Anterior cingulate cortex (tissue), 58 donors: ENCODE results near the gene METTL13.

ENCODE experiments used
- DNase-seq, 58 donors: peaks; one replicate each; lab custom pipeline; 2025; lab: John Stamatoyannopoulos, UW

Gene METTL13, protein sequence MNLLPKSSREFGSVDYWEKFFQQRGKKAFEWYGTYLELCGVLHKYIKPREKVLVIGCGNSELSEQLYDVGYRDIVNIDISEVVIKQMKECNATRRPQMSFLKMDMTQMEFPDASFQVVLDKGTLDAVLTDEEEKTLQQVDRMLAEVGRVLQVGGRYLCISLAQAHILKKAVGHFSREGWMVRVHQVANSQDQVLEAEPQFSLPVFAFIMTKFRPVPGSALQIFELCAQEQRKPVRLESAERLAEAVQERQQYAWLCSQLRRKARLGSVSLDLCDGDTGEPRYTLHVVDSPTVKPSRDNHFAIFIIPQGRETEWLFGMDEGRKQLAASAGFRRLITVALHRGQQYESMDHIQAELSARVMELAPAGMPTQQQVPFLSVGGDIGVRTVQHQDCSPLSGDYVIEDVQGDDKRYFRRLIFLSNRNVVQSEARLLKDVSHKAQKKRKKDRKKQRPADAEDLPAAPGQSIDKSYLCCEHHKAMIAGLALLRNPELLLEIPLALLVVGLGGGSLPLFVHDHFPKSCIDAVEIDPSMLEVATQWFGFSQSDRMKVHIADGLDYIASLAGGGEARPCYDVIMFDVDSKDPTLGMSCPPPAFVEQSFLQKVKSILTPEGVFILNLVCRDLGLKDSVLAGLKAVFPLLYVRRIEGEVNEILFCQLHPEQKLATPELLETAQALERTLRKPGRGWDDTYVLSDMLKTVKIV

GRCh38 chr1:171781176-171781875, at the start of gene METTL13:
METTL13 (plus strand) TSS chr1:171781660; CDS start chr1:171781968, 308 bp downstream.
- DNase-seq = peak; percentile 85 to 100 (median 99)

- DNase-seq = no peak
Observed at GRCh38 chr1:171736196-171736595, 45.3 kb upstream of the METTL13 start.

DNA sequence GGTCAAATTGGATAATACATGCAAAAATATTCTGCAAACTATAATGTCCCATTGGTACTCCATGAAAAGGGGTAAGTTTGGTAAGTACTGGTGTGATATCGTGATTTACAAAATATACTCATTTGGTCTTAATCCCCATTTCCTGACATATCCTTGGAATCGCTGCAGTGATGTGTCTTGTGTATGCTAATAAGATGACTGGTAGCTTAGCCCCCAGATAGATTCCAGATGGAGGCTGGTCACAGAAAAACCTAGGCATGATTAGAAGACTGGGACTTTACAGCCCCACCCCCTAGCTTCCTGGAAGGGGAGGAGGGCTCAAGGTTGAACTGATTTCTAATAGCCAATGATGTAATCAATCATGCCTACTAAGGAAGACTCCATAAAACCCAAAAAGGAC, 42.5 kb upstream of the METTL13 start:
- DNase-seq = no peak

DNA sequence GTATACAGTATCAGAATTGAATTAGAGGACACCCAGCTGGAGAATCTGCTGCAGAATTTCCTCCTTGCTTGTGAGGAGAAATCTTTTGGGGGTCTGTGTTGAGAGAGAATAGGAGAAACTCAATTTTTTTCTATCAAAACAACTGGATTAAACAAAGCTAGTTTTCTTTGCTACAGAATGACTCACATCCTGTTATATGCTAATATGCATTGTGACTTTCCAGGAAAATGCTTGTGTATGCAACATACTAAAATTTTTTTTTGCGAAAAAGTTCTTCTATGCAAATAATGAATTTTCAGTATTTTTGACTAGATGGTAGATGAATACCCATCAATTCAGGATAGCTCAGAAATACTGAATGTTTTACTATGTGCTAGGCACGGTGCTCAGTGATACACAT, 41.8 kb upstream of the METTL13 start:
- DNase-seq = no peak

GRCh38 chr1:171740356-171740863, 41.0 kb upstream of the METTL13 start:
- DNase-seq = no peak

DNA sequence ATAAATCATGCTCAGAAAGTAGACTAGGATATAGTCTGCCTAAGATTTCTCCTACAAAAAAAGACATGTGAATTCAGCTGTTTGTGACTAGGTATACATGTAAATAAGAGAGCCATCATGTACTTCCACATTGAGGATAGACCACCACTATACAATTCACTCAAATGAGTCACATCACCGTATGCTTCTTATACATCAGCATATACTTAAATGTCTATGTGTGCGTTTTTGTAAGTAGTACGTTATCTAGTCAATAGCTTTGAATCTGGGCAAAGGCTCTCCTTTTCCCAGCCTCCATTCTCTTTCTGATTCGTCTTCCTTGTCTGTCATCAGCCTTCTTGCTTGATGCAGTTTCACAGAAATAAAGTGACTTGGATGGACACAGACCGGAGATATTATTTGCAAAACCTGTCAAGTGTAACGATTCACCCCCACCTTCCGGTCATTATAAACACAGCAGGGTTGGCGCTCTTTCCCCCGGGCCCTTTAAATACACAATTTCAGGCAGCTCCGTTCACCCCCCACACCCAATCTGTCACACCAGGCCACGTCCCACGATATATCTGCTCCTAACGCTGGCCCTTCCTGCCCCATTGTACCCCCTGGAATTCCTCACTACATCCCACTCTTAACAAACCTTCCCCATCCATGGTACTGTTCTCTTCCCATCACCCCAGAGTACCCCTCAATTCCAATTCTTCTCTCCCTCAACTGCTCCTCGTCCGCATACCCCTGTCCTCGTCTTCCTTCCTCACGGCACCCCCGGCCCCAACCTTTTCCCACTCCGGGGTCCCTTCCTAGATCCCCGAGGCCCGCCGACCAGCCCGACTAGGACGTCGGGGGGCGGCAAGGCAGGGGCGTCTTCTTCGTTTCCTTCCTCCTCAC, 40.2 kb upstream of the METTL13 start:
- peak in 40 of 58 donors; percentile 1 to 60 (median 26) for DNase-seq

DNA sequence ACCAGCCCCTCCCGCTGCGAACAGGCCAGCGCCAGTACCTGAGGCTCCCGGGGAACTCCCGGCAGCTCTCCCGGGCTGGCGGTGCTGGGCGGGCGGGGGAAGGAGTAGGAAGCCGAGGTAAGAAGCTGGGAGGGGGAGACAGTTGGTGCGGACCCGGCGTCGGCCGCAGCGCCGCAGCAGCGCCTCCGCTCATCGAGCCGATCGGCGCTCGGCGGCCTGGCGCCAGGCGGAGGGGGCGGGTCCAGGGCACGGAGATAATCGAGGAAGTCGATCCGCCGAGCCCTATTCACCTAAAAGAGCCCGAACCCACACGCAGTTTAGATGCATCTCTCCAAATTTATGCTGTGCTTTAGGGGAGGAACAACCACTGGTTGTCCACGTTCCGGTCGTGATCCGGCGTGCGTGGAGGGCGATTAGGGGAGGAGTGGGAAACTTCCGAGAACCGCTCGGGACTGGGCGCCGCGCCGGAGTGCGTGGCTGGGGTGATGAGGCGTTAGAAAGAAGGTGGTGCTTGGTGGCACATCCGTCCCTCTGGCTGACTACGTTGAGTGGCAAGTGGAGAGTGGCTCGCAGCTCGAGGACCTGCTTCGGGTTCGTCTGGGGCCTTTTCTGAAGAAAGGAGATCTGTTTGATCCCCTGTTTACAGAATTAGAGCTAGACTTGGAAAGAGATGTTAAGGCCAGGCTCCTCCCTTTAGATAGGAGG, 39.4 kb upstream of the METTL13 start, which contains the start of gene VAMP4:
TSS of gene VAMP4 (minus strand) at position 194 of the 705 bp plus-strand sequence. CDS start 3,651 bp downstream, outside the sequence.
- DNase-seq = peak; percentile 10 to 93 (median 84)

DNA sequence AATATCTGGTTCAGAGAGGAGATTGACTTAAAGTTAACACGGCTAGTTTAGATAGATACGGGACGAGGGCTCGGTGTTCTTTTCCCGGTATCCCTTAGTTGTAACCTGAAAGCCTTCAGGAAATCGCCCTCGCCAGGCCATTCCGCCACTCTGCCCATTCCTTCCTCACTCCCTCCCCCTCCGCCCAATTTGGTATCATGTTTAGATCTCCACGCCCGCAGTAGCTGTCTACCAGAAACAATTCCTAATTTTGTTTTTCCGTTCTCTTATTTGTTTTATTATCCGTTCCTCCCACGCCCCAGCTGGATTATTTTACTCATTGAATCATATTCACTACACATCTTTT, 38.9 kb upstream of the METTL13 start:
- DNase-seq = peak in 35 of 58 donors; percentile 4 to 71 (median 34)

DNA sequence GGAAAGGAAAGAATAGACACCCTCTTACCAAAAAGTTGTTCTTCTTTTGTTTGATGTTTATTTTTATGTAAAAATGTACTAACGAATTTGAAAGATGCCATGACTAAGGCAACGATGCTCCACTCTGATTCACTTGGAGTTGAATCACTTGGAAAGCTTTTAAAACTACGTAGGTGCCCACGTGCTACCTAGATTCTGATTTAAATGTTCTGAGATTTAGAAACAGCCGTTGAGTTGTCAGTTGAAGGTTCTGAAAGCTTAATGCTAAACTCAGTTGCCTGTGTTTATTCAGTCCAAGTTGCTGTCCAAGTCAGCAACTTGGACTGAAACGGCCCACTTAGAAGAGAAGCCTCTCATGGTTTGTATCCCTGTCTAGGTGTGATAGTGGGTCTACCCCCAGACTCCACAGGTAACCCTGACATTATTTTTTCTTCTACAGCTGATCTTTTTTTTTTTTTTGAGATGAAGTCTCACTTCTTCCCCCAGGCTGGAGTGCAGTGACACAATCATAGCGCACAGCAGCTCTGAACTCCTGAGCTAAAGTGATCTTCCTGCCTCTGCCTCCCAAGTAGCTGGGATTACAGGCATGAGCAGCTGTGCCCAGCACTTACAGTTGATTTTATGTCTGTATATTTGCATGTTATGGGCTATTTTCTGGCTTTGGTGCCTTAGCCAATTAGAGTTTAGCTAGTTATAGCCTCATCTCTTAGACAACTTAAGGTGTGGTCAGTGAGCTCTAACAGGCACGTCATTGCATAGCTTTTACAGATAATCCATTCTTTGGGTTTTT, 38.2 kb upstream of the METTL13 start:
- peak in 5 of 58 donors; percentile 1 to 8 (median 2) for DNase-seq

DNA sequence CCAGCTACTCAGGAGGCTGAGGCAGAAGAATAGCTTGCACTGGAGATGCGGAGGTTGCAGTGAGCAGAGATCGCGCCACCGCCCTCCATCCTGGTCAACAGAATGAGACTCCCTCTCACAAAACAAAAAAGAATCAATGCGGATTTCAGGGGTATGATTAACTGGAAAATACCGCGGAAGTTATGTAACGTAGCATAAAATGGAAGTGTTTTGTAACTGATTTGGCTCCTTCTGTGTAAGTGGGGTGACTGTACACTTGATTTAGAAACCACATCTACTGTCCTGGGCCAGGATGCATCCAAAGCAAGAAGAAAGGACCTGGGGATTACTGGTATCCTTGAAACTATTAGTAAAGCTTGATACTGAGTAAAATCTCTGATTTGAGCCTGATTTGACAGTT, 36.5 kb upstream of the METTL13 start:
- no peak for DNase-seq

DNA sequence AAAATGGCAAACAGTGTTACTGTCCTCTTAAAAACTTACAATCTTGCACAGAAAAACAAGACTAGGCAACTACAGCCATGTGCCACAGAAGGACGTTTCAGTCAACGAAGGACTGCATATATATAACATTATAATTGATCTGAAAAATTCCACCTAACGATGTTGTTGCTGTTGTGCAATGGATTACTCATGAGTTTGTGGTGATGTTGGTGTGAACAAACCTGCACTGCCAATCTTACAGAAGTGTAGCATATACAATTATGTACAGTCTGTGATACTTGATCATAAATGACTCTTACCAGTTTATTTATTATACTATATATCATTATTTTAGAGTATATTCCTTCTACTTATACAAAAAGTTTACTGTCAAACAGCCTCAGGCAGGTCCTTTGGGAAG, 32.8 kb upstream of the METTL13 start:
- DNase-seq = no peak

DNA sequence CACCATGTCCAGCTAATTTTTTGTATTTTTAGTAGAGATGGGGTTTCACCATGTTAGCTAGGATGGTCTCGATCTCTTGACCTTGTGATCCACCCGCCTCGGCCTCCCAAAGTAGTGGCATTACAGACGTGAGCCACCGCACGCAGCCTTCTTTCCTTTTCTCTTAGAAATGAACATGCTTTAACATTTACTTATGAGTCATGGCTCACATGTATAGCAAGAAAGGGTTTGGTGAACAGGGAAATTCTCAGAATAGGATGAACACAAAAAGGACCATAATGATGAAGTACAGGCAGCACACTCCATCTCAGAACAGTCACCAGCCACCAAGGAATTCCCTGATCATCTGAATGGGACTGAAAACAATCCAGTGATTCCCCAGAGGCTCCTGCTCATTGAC, 30.2 kb upstream of the METTL13 start:
- DNase-seq = no peak

GRCh38 chr1:171753182-171753581, 28.3 kb upstream of the METTL13 start:
- no peak for DNase-seq

DNA sequence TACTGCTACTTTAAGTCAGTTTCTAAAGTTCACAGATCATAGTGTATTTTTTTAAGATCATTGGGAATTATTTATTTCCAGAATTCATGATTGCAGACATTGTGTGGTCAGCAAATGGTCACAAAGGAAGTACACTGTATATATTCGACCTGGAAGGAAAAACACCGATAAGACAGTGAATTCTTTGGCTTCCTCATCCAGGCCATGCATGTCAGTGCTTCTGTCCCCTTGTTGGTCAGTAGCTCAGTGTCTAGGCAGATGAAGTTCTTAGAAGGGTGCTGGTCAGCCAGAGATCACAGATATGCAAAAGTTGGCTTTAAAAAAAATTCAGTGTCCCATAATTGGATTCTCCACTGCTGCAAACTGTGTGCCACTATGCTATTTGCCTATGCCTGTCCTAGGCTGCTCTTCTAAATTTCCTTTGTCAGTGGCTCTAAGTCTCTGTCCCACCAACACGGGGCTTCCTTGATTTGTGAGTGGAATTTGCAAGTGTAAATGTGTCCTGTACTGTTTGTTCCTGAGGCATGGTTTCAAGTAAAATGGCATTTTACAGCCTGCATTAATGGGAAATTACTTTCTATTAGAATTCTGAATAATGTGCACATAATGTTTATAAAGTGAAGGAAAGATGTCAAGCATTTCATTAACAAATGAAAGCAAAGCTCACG, 27.6 kb upstream of the METTL13 start:
- DNase-seq = no peak

GRCh38 chr1:171754353-171754705, 27.1 kb upstream of the METTL13 start:
- DNase-seq = no peak

- DNase-seq = no peak
Observed at GRCh38 chr1:171754971-171755370, 26.5 kb upstream of the METTL13 start.

DNA sequence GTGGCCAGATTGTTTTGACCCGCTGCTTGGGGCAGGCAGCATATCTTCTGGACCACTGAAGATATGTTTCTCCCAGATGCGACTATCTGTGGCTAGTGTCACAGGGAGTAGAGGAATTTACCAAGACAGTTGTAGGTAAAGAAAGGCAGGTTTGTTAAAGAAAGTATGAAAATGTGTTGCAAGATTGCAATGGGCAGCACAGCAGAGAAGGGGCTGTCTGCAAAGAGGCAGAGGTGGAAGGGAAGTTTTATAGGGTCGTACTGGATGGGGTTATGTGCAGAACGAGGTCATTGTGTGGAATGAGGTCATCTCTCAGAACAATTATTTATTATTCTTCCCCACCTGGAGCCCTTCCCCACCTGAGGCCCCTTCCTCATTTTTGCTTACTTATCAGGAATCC, 24.6 kb upstream of the METTL13 start:
- DNase-seq = no peak

GRCh38 chr1:171758011-171758410, 23.4 kb upstream of the METTL13 start:
- no peak for DNase-seq
